PC-3 (cell line): Measurements from ENCODE around the gene LRP1B. TPM values are rescaled to one million over a fixed set of nuclear protein-coding genes. Genes with fewer than 3 reads are reported as not detected.

Experiments used
- ATAC-seq: fragments of 200-7000 bp; cut with Tn5 transposase; 2 replicates; pipeline ENCODE4 v1.9.1; 2020; ENCODE audit warnings: mild to moderate bottlenecking, moderate library complexity
- BruUV-seq: library from RNA; stranded (reverse); fragments of 400-500 nt; replicated peaks from 2 replicates; lab custom pipeline; 2021; lab: Mats Ljungman, UMichigan
- CTCF ChIA-PET: fragments of 300-600 bp; sonication (Branson Sonifier 250); formaldehyde crosslinking; loops from one replicate; lab custom pipeline; 2022; ENCODE audit warnings: antibody characterized with exemption; lab: Charles Lee
- POLR2A ChIA-PET: fragments of 300-600 bp; sonication (Branson Sonifier 250); formaldehyde crosslinking; loops from one replicate; lab custom pipeline; 2022; ENCODE audit warnings: antibody characterized with exemption; ENCODE audit not compliant: unreplicated experiment; lab: Charles Lee
- DNase-seq: peaks from one replicate; pipeline ENCODE4 v3.0.0-alpha.2; 2015
- H2AFZ ChIP-seq: fragments of 300-600 bp; sonication (generic); 2 replicates; pipeline ENCODE4 v1.6.0; 2016; ENCODE audit warnings: antibody characterized with exemption, low read length
- H3F3A ChIP-seq: fragments of 300-600 bp; sonication (generic); one replicate; pipeline ENCODE4 v1.6.0; 2017; ENCODE audit warnings: antibody characterized with exemption, low read length, control low read depth, mild to moderate bottlenecking; ENCODE audit not compliant: unreplicated experiment
- H3K27ac ChIP-seq: fragments of 300-600 bp; sonication (generic); 2 replicates; pipeline ENCODE4 v1.5.1; 2016; ENCODE audit warnings: mild to moderate bottlenecking, low read length
- H3K27me3 ChIP-seq: fragments of 300-600 bp; sonication (generic); 2 replicates; pipeline ENCODE4 v1.6.1; 2016; ENCODE audit warnings: low read length, mixed read lengths
- H3K36me3 ChIP-seq: fragments of 300-600 bp; sonication (generic); 2 replicates; pipeline ENCODE4 v1.6.1; 2016; ENCODE audit warnings: low read depth, mixed run types, low read length, mixed read lengths
- H3K4me1 ChIP-seq: fragments of 300-600 bp; sonication (generic); 2 replicates; pipeline ENCODE4 v1.5.1; 2016; ENCODE audit warnings: low read length; ENCODE audit not compliant: insufficient read depth
- H3K4me2 ChIP-seq: fragments of 300-600 bp; sonication (generic); 2 replicates; pipeline ENCODE4 v1.6.0; 2016; ENCODE audit warnings: low read length
- H3K4me3 ChIP-seq: fragments of 300-600 bp; sonication (generic); 2 replicates; pipeline ENCODE4 v1.5.1; 2016; ENCODE audit warnings: mild to moderate bottlenecking, low read length, mixed read lengths
- H3K79me2 ChIP-seq: fragments of 300-600 bp; sonication (generic); 2 replicates; pipeline ENCODE4 v1.6.1; 2017; ENCODE audit warnings: low read length, mixed read lengths
- H3K9ac ChIP-seq: fragments of 300-600 bp; sonication (generic); 2 replicates; pipeline ENCODE4 v1.6.0; 2016; ENCODE audit warnings: mild to moderate bottlenecking, low read length
- H3K9me2 ChIP-seq: fragments of 300-600 bp; sonication (generic); replicated peaks from 2 replicates; pipeline ENCODE4 v1.6.1; 2016; ENCODE audit warnings: mixed run types, low read length, mixed read lengths
- H3K9me3 ChIP-seq: fragments of 300-600 bp; sonication (generic); 2 replicates; pipeline ENCODE4 v1.6.1; 2016; ENCODE audit warnings: low read length, mixed read lengths
- H4K20me1 ChIP-seq: fragments of 300-600 bp; sonication (generic); 2 replicates; pipeline ENCODE4 v1.6.1; 2016; ENCODE audit warnings: low read length, mixed read lengths
- CTCF ChIP-seq: fragments of 300-600 bp; sonication (generic); conservative IDR thresholded peaks from 2 replicates; pipeline ENCODE4 v1.5.1; 2017; ENCODE audit warnings: antibody characterized with exemption, low read depth, mild to moderate bottlenecking, low read length
- EZH2 ChIP-seq: fragments of 300-600 bp; sonication (generic); IDR thresholded peaks from one replicate; pipeline ENCODE4 v1.6.1; 2017; ENCODE audit warnings: antibody characterized with exemption, mild to moderate bottlenecking, low read length; ENCODE audit not compliant: unreplicated experiment
- EZH2phosphoT487 ChIP-seq: fragments of 300-600 bp; sonication (generic); IDR thresholded peaks from 2 replicates; pipeline ENCODE4 v1.6.1; 2018; ENCODE audit warnings: mild to moderate bottlenecking, antibody characterized with exemption, low read length, borderline replicate concordance
- intact Hi-C: fragments of 100-400 bp; cut with micrococcal nuclease; formaldehyde crosslinking; loops from 2 replicates; pipeline ENCODE4 v1.9.0; 2023
- total RNA-seq: library from RNA; depleted of rRNA; stranded (reverse); fragments of >200 nt; gene quantifications from 2 replicates; pipeline ENCODE4 v1.2.3, GENCODE V29; 2014

LRP1B gene
- total RNA-seq, 1 experiment from 2014 or later, result 0.04 TPM

- TF ChIP-seq CTCF, result no peak
- BruUV-seq, result no TSS peak
- H4K20me1 ChIP-seq, result no peaks in the 10 kb centered on the region
Measured at GRCh38 chr2:142048581-142048980, 82.2 kb downstream of the LRP1B start.

GRCh38 chr2:142045641-142046040 lies 85.2 kb downstream of the LRP1B start:
- POLR2A ChIA-PET, result no interaction called here
- ATAC-seq (no peak), DNase-seq (no peak)

More at GRCh38 chr2:142048581-142048980, 82.2 kb downstream of the LRP1B start:
- Histone ChIP-seq H3K79me2 (no peaks in the 10 kb centered on the region), H3F3A (no peaks in the 10 kb centered on the region), H3K9ac (no peak overlapping the region), H3K4me2 (0 out of 2 replicates have a peak overlapping the region, but pooled peaks have one; percentile 8), H3K27me3 (no peaks in the 10 kb centered on the region), H2AFZ (no peak overlapping the region), H3K4me3 (no peak overlapping the region), H3K4me1 (peaks cover 22% of the 10 kb centered on the region; the same call in 1 of the 2 replicates), H3K27ac (0 out of 2 replicates have a peak overlapping the region, but pooled peaks have one; percentile 11), H3K36me3 (no peaks in the 10 kb centered on the region), H3K9me2 (no peaks in the 10 kb centered on the region), H3K9me3 (no peaks in the 10 kb centered on the region)
- ChIA-PET POLR2A (no interaction called here), CTCF (no interaction called here)
- ATAC-seq (peak; percentile 84), DNase-seq (peak; percentile 69)
- intact Hi-C loops, result loop anchor here (1.0 kb wide), 2 partner anchors 65 to 548 kb away; no protein-coding TSS in a partner anchor

GRCh38 chr2:142044197-142044596 lies 86.6 kb downstream of the LRP1B start:
- H3K4me2 ChIP-seq, result 0 out of 2 replicates have a peak overlapping the region, but pooled peaks have one; percentile 13
- H3K79me2 ChIP-seq, result no peaks in the 10 kb centered on the region
- peak; percentile 23; the same call in 1 of the 2 replicates for ATAC-seq

More at GRCh38 chr2:142045641-142046040, 85.2 kb downstream of the LRP1B start:
- Histone ChIP-seq H3K4me3 (no peak overlapping the region), H3K9ac (no peak overlapping the region), H3F3A (no peaks in the 10 kb centered on the region), H3K9me2 (no peaks in the 10 kb centered on the region), H3K36me3 (no peaks in the 10 kb centered on the region), H4K20me1 (no peaks in the 10 kb centered on the region), H3K27ac (no peak overlapping the region), H3K9me3 (no peaks in the 10 kb centered on the region), H3K79me2 (no peaks in the 10 kb centered on the region), H3K27me3 (no peaks in the 10 kb centered on the region), H3K4me1 (peaks cover 33% of the 10 kb centered on the region), H3K4me2 (no peak overlapping the region), H2AFZ (no peak overlapping the region)
- intact Hi-C loops, result no loop called here
- CTCF ChIA-PET, result no interaction called here
- TF ChIP-seq CTCF, result no peak
- no peak for TF ChIP-seq EZH2phosphoT487
- no TSS peak for BruUV-seq

More at GRCh38 chr2:142044197-142044596, 86.6 kb downstream of the LRP1B start:
- no peaks in the 10 kb centered on the region for H4K20me1 ChIP-seq
- no peaks in the 10 kb centered on the region for H3K36me3 ChIP-seq
- ChIA-PET CTCF (no interaction called here), POLR2A (interaction anchor here (0.6 kb wide), 1 partner anchor 1397 kb away, joined by 3 read pairs; no protein-coding TSS in a partner anchor)
- H3K27me3 ChIP-seq, result no peaks in the 10 kb centered on the region
- no peak overlapping the region for H3K4me3 ChIP-seq
- H3K27ac ChIP-seq, result no peak overlapping the region
- no peaks in the 10 kb centered on the region for H3K9me3 ChIP-seq
- peak; percentile 18 for DNase-seq
- no peak for TF ChIP-seq EZH2
- no peak for TF ChIP-seq EZH2phosphoT487
- no peak for TF ChIP-seq CTCF
- no peaks in the 10 kb centered on the region for H3K9me2 ChIP-seq
- H3K4me1 ChIP-seq, result peaks cover 37% of the 10 kb centered on the region
- no peak overlapping the region for H2AFZ ChIP-seq
- no TSS peak for BruUV-seq
- no peak overlapping the region for H3K9ac ChIP-seq
- H3F3A ChIP-seq, result no peaks in the 10 kb centered on the region
- intact Hi-C loops, result loop anchor here (5.0 kb wide), 1 partner anchor 52 kb away; no protein-coding TSS in a partner anchor
